OCI-LY7 (cell line): ENCODE results near the gene ROPN1L.
"Not testable (repeated sequence)": the region's sequence is repeated elsewhere in the genome, so short reads cannot be mapped to it uniquely, and the experiment has no call there.

Source experiments
- CTCF ChIP-seq: fragments of 200-600 bp; sonication (generic); conservative IDR thresholded peaks from 2 replicates; pipeline ENCODE4 v1.5.1; 2014; ENCODE audit warnings: mild to moderate bottlenecking, antibody characterized with exemption, low read length, moderate library complexity, mixed read lengths
- EZH2phosphoT487 ChIP-seq: fragments of 200-600 bp; sonication (generic); IDR thresholded peaks from 2 replicates; pipeline ENCODE4 v1.6.1; 2018; ENCODE audit warnings: low read depth, borderline replicate concordance, mild to moderate bottlenecking, mixed run types, antibody characterized with exemption, low read length, moderate library complexity, mixed read lengths

GRCh38 chr5:10494497-10494896 is 52.8 kb downstream of the ROPN1L start:
- TF ChIP-seq CTCF, EZH2phosphoT487: not testable (repeated sequence)
